Measurements from ENCODE around the gene DCTN2.

Gene DCTN2

GRCh38 chr12:57560516-57560915 is 13.5 kb upstream of the DCTN2 start:
- TF ChIP-seq GATA3 (IDR thresholded peaks at IDR 0.05; ENCODE audit: low read depth, low read length): no peak
- TF ChIP-seq GATA2 (IDR thresholded peaks at IDR 0.05; ENCODE audit: low read depth, low read length): no peak

GRCh38 chr12:57558864-57559263 is 11.9 kb upstream of the DCTN2 start:
- TF ChIP-seq GATA3 (IDR thresholded peaks at IDR 0.05; ENCODE audit: low read depth, low read length) (no peak), GATA2 (IDR thresholded peaks at IDR 0.05; ENCODE audit: low read depth, low read length) (no peak)

- TF ChIP-seq GATA2 (IDR thresholded peaks at IDR 0.05; ENCODE audit: low read depth, low read length): no peak
- TF ChIP-seq GATA3 (IDR thresholded peaks at IDR 0.05; ENCODE audit: low read depth, low read length): no peak
Measured at GRCh38 chr12:57554897-57555296, 7.9 kb upstream of the DCTN2 start.

- TF ChIP-seq GATA3 (IDR thresholded peaks at IDR 0.05; ENCODE audit: low read depth, low read length): no peak
- TF ChIP-seq GATA2 (IDR thresholded peaks at IDR 0.05; ENCODE audit: low read depth, low read length): no peak
Measured at GRCh38 chr12:57554453-57554852, 7.5 kb upstream of the DCTN2 start.

- TF ChIP-seq GATA2 (IDR thresholded peaks at IDR 0.05; ENCODE audit: low read depth, low read length): no peak
- no peak for TF ChIP-seq GATA3 (IDR thresholded peaks at IDR 0.05; ENCODE audit: low read depth, low read length)
Measured at GRCh38 chr12:57553343-57554202, 6.6 kb upstream of the DCTN2 start.

- TF ChIP-seq GATA3 (IDR thresholded peaks at IDR 0.05; ENCODE audit: low read depth, low read length) (no peak), GATA2 (IDR thresholded peaks at IDR 0.05; ENCODE audit: low read depth, low read length) (no peak)
Measured at GRCh38 chr12:57552835-57553313, 5.9 kb upstream of the DCTN2 start.

- TF ChIP-seq GATA2 (IDR thresholded peaks at IDR 0.05; ENCODE audit: low read depth, low read length) (no peak), GATA3 (IDR thresholded peaks at IDR 0.05; ENCODE audit: low read depth, low read length) (no peak)
Measured at GRCh38 chr12:57552306-57552651, 5.3 kb upstream of the DCTN2 start.

- no peak for TF ChIP-seq GATA3 (IDR thresholded peaks at IDR 0.05; ENCODE audit: low read depth, low read length)
- no peak for TF ChIP-seq GATA2 (IDR thresholded peaks at IDR 0.05; ENCODE audit: low read depth, low read length)
Measured at GRCh38 chr12:57551637-57552305, 4.8 kb upstream of the DCTN2 start.

GRCh38 chr12:57550641-57551549 is 3.9 kb upstream of the DCTN2 start:
- TF ChIP-seq GATA3 (IDR thresholded peaks at IDR 0.05; ENCODE audit: low read depth, low read length) (no peak), GATA2 (IDR thresholded peaks at IDR 0.05; ENCODE audit: low read depth, low read length) (no peak)

- TF ChIP-seq GATA3 (IDR thresholded peaks at IDR 0.05; ENCODE audit: low read depth, low read length) (no peak), GATA2 (IDR thresholded peaks at IDR 0.05; ENCODE audit: low read depth, low read length) (no peak)
Measured at GRCh38 chr12:57549909-57550640, 3.1 kb upstream of the DCTN2 start, which contains the start of gene KIF5A. KIF5A (plus strand) TSS chr12:57550044; CDS start chr12:57550272, 228 bp downstream.

- TF ChIP-seq GATA2 (IDR thresholded peaks at IDR 0.05; ENCODE audit: low read depth, low read length) (no peak), GATA3 (IDR thresholded peaks at IDR 0.05; ENCODE audit: low read depth, low read length) (no peak)
Measured at GRCh38 chr12:57549203-57549908, 2.4 kb upstream of the DCTN2 start.

GRCh38 chr12:57548488-57548887 is 1.5 kb upstream of the DCTN2 start:
- TF ChIP-seq GATA2 (IDR thresholded peaks at IDR 0.05; ENCODE audit: low read depth, low read length) (no peak), GATA3 (IDR thresholded peaks at IDR 0.05; ENCODE audit: low read depth, low read length) (no peak)

GRCh38 chr12:57548013-57548315 is 972 bp upstream of the DCTN2 start:
- TF ChIP-seq GATA2 (IDR thresholded peaks at IDR 0.05; ENCODE audit: low read depth, low read length) (no peak), GATA3 (IDR thresholded peaks at IDR 0.05; ENCODE audit: low read depth, low read length) (no peak)

Measured in SH-SY5Y (cell line).